ENCODE data around the gene ZBTB34. TPM values are rescaled to one million over a fixed set of nuclear protein-coding genes. Genes with fewer than 3 reads are reported as not detected.

The ZBTB34 gene
- total RNA-seq, 2 experiments from 2014 or later: 2.5 to 2.9 TPM

DNA sequence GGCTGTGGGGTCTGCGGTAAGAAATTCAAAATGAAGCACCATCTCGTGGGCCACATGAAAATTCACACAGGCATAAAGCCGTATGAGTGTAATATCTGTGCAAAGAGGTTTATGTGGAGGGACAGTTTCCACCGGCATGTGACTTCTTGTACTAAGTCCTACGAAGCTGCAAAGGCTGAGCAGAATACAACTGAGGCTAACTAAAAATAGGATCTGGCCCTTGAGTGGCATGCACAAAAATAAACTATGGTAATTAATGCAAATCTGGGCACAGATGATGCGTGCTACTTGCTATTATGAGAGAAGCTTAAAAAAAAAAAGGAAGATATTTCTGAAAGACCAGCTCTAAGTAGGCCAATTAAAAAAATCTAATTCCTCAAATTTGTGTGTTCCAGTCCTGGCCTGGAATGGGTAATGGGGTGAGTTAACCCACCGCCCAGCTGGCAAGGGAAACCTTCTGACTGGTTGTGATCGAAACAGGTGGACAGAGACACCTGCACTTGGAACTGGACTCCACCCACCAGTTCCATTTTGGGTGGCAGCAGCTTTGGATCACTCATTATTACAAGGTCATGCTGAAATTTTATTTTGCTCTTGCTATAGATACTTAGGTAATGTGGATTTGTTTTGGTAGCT, 26.6 kb upstream of the ZBTB34 start:
- TF ChIP-seq, protein P1, sequence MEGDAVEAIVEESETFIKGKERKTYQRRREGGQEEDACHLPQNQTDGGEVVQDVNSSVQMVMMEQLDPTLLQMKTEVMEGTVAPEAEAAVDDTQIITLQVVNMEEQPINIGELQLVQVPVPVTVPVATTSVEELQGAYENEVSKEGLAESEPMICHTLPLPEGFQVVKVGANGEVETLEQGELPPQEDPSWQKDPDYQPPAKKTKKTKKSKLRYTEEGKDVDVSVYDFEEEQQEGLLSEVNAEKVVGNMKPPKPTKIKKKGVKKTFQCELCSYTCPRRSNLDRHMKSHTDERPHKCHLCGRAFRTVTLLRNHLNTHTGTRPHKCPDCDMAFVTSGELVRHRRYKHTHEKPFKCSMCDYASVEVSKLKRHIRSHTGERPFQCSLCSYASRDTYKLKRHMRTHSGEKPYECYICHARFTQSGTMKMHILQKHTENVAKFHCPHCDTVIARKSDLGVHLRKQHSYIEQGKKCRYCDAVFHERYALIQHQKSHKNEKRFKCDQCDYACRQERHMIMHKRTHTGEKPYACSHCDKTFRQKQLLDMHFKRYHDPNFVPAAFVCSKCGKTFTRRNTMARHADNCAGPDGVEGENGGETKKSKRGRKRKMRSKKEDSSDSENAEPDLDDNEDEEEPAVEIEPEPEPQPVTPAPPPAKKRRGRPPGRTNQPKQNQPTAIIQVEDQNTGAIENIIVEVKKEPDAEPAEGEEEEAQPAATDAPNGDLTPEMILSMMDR (IDR thresholded peaks at IDR 0.05): no peak
- Mint-ChIP-seq H3K4me3 (no peak overlapping the region), H3K27me3 (no peaks in the 10 kb centered on the region), H3K4me1 (ENCODE audit: low read depth) (peaks cover 20% of the 10 kb centered on the region), H3K9me3 (no peaks in the 10 kb centered on the region), H3K27ac (no peak overlapping the region), H3K36me3 (ENCODE audit: low read depth) (peaks cover 82% of the 10 kb centered on the region)
- Histone ChIP-seq H3K27me3 (ENCODE audit: control insufficient read depth in 1 of 2, insufficient read depth in 2 of 2, low read length in 2 of 2) (no peaks in the 10 kb centered on the region), H3K36me3 (ENCODE audit: insufficient read depth, low read length) (peaks cover 48% of the 10 kb centered on the region), H3K9me3 (ENCODE audit: control insufficient read depth in 1 of 2, insufficient read depth in 1 of 2, low read length in 2 of 2) (no peaks in the 10 kb centered on the region), H3K4me3 (ENCODE audit: low read length) (no peak overlapping the region), H3K4me1 (ENCODE audit: insufficient read depth, low read length) (peaks cover 3% of the 10 kb centered on the region), H3K27ac (ENCODE audit: low read depth in 1 of 2, low read length in 2 of 2) (no peak overlapping the region)
- ATAC-seq (ENCODE audit: poor library complexity): no peak
- CTCF ChIA-PET: interaction anchor here (0.6 to 1.7 kb wide), 2 partner anchors 9 to 26 kb away, joined by 3 to 4 read pairs; no protein-coding TSS in a partner anchor
- POLR2A ChIA-PET: no interaction called here
- intact Hi-C loops (cut with DNase I, micrococcal nuclease): no loop called here
- no peak for DNase-seq

DNA sequence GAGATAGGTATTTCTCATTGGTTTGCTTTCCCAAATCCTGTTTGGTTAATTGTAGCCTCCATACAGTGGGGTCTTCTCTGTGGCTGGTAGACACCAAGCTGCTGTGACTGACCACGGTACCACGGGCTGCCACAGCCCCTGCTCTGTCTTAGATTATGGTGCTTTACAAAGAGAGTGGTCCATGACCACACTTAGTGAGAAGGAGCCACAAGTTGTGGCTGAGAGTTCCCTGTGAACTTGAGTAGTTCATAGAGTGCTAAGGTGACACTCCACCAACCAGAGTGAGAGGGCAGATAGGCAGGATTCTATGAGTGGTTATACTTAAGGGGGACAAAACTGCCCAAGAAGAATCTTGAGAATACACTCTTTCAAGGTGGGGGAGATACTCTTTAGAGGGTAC, 25.8 kb upstream of the ZBTB34 start:
- H3K36me3 ChIP-seq (ENCODE audit: insufficient read depth, low read length): peaks cover 51% of the 10 kb centered on the region
- no peaks in the 10 kb centered on the region for H3K27me3 ChIP-seq (ENCODE audit: control insufficient read depth in 1 of 2, insufficient read depth in 2 of 2, low read length in 2 of 2)
- Mint-ChIP-seq H3K9me3 (no peaks in the 10 kb centered on the region), H3K36me3 (ENCODE audit: low read depth) (peaks cover 79% of the 10 kb centered on the region), H3K27me3 (no peaks in the 10 kb centered on the region), H3K4me3 (no peak overlapping the region), H3K4me1 (ENCODE audit: low read depth) (peaks cover 19% of the 10 kb centered on the region), H3K27ac (no peak overlapping the region)
- ChIA-PET CTCF (interaction anchor here (1.7 kb wide), 1 partner anchor 25 kb away, joined by 4 read pairs; no protein-coding TSS in a partner anchor), POLR2A (no interaction called here)
- no peak for ATAC-seq (ENCODE audit: poor library complexity)
- DNase-seq: no peak
- no peak overlapping the region for H3K4me3 ChIP-seq (ENCODE audit: low read length)
- TF ChIP-seq, protein P1 (IDR thresholded peaks at IDR 0.05): no peak
- intact Hi-C loops (cut with DNase I, micrococcal nuclease): no loop called here
- peaks cover 3% of the 10 kb centered on the region for H3K4me1 ChIP-seq (ENCODE audit: insufficient read depth, low read length)
- no peak overlapping the region for H3K27ac ChIP-seq (ENCODE audit: low read depth in 1 of 2, low read length in 2 of 2)
- no peaks in the 10 kb centered on the region for H3K9me3 ChIP-seq (ENCODE audit: control insufficient read depth in 1 of 2, insufficient read depth in 1 of 2, low read length in 2 of 2)

DNA sequence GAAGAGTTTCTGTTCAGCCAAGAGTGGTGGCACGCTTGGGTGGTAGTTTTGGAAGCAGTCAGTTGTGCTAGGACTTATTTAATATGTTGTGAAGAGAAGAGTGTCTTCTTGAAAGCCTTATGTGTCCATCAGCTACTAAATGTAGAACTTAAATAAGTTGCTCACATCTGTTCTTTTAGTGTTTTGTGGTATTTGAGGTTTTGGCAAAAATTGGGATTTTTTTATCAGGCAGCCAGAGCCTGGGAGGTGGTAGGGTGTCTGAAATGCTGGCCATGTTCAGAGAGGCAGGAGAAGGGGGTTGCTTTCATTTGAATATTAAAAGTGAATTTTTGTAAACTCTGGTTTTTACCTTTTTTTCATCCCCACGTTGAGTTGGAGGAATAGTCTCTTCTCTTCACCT, 24.2 kb upstream of the ZBTB34 start:
- Histone ChIP-seq H3K27me3 (ENCODE audit: control insufficient read depth in 1 of 2, insufficient read depth in 2 of 2, low read length in 2 of 2) (no peaks in the 10 kb centered on the region), H3K27ac (ENCODE audit: low read depth in 1 of 2, low read length in 2 of 2) (no peak overlapping the region), H3K9me3 (ENCODE audit: control insufficient read depth in 1 of 2, insufficient read depth in 1 of 2, low read length in 2 of 2) (no peaks in the 10 kb centered on the region), H3K4me1 (ENCODE audit: insufficient read depth, low read length) (peaks cover 3% of the 10 kb centered on the region), H3K4me3 (ENCODE audit: low read length) (no peak overlapping the region), H3K36me3 (ENCODE audit: insufficient read depth, low read length) (peaks cover 51% of the 10 kb centered on the region)
- no peaks in the 10 kb centered on the region for H3K27me3 Mint-ChIP-seq
- ChIA-PET CTCF (no interaction called here), POLR2A (no interaction called here)
- no peak overlapping the region for H3K4me3 Mint-ChIP-seq
- H3K4me1 Mint-ChIP-seq (ENCODE audit: low read depth): peaks cover 19% of the 10 kb centered on the region
- no peak for DNase-seq
- H3K36me3 Mint-ChIP-seq (ENCODE audit: low read depth): peaks cover 64% of the 10 kb centered on the region
- ATAC-seq (ENCODE audit: poor library complexity): no peak
- no peaks in the 10 kb centered on the region for H3K9me3 Mint-ChIP-seq
- intact Hi-C loops (cut with DNase I, micrococcal nuclease): no loop called here
- TF ChIP-seq, protein P1 (IDR thresholded peaks at IDR 0.05): no peak
- no peak overlapping the region for H3K27ac Mint-ChIP-seq

Data from CD4-positive, alpha-beta T cell (primary cell).